K562 (cell line): ENCODE measurements around the gene CAMK1D. TPM values are rescaled to one million over a fixed set of nuclear protein-coding genes. Genes with fewer than 3 reads are reported as not detected.

ENCODE experiments used
- ATAC-seq: fragments of 200-7000 bp; cut with Tn5 transposase; 3 replicates; pipeline ENCODE4 v1.9.1; 2020; ENCODE audit warnings: moderate library complexity
- BruUV-seq: library from RNA; stranded (reverse); fragments of 400-500 nt; replicated peaks from 2 replicates; lab custom pipeline; 2021; lab: Mats Ljungman, UMichigan
- CTCF ChIA-PET: fragments of 300-600 bp; formaldehyde crosslinking; extraction: SDS; loops from one replicate; lab custom pipeline; 2021; ENCODE audit warnings: low intra/inter-chr PET ratio; lab: Yijun Ruan, JAX
- POLR2A ChIA-PET: fragments of 300-600, 350-650 bp; sonication (Branson Sonifier 250); formaldehyde crosslinking; extraction: SDS; loops from one replicate; lab custom pipeline; 2021; ENCODE audit warnings: antibody characterized with exemption, inconsistent platforms; lab: Yijun Ruan, JAX
- DNase-seq, 4 experiments: peaks; one replicate each; pipeline versions ENCODE4 v3.0.0 to v3.0.0-alpha.2; 2011 to 2018; ENCODE audit warnings: low spot score in 3 of 4, mixed read lengths in 3 of 4; ENCODE audit errors: extremely low read depth in 1 of 4
- FAIRE-seq: peaks from 2 replicates; lab custom pipeline; 2011; peaks lifted over from hg19 to GRCh38; lab: Jason Lieb, UNC
- H2AFZ ChIP-seq: 2 replicates; pipeline ENCODE4 v1.6.0; 2011; ENCODE audit warnings: low read depth, low read length, control low read depth, inconsistent platforms
- H3K27ac ChIP-seq: fragments of 200-600 bp; 3 replicates; pipeline ENCODE4 v1.8.0; 2011; ENCODE audit warnings: low read depth, mild to moderate bottlenecking, control low read depth, inconsistent platforms, low read length, moderate library complexity, mixed read lengths; ENCODE audit errors: extremely low read depth
- H3K27me3 ChIP-seq, 2 experiments: fragments of 300-600 bp in 1 of 2; 2 replicates in 1 of 2; 3 replicates in 1 of 2; pipeline versions ENCODE4 v1.6.0 to v1.8.0; 2011; ENCODE audit warnings: inconsistent platforms in 2 of 2, low read length in 2 of 2, mild to moderate bottlenecking in 1 of 2, mixed read lengths in 1 of 2, moderate library complexity in 1 of 2; ENCODE audit not compliant: control insufficient read depth in 2 of 2, insufficient read depth in 2 of 2
- H3K36me3 ChIP-seq: fragments of 300-600 bp; 3 replicates; pipeline ENCODE4 v1.8.0; 2011; ENCODE audit warnings: mild to moderate bottlenecking, low read length, inconsistent platforms; ENCODE audit not compliant: control insufficient read depth, insufficient read depth
- H3K4me1 ChIP-seq, 2 experiments: fragments of 200-600 bp in 1 of 2; replicated peaks in 1 of 2; 2 replicates in 1 of 2; 3 replicates in 1 of 2; pipeline versions ENCODE4 v1.5.1 to v1.8.0; 2011; ENCODE audit warnings: inconsistent platforms in 2 of 2, low read length in 2 of 2, mild to moderate bottlenecking in 1 of 2, mixed read lengths in 1 of 2, moderate library complexity in 1 of 2; ENCODE audit not compliant: control insufficient read depth in 2 of 2, insufficient read depth in 2 of 2
- H3K4me2 ChIP-seq: 2 replicates; pipeline ENCODE4 v1.6.1; 2011; ENCODE audit warnings: low read length, control low read depth, inconsistent platforms, mixed read lengths; ENCODE audit not compliant: insufficient read depth
- H3K4me3 ChIP-seq: fragments of 200-600 bp; sonication (generic), shearing (Covaris generic); 2 replicates; pipeline ENCODE4 v1.5.1; 2016; ENCODE audit warnings: control low read depth, inconsistent platforms
- H3K79me2 ChIP-seq: fragments of 200-600 bp; 3 replicates; pipeline ENCODE4 v1.8.0; 2011; ENCODE audit warnings: low read length, inconsistent platforms; ENCODE audit not compliant: control insufficient read depth, insufficient read depth
- H3K9ac ChIP-seq, 2 experiments: 2 replicates each; pipeline versions ENCODE4 v1.6.0 to v1.6.1; 2011; ENCODE audit warnings: low read depth in 2 of 2, low read length in 2 of 2, control low read depth in 1 of 2, inconsistent platforms in 1 of 2, mild to moderate bottlenecking in 1 of 2, mixed read lengths in 1 of 2; ENCODE audit not compliant: insufficient read depth in 1 of 2
- H3K9me1 ChIP-seq: one replicate; pipeline ENCODE4 v1.6.0; 2011; ENCODE audit warnings: inconsistent platforms, mild to moderate bottlenecking, low read length, moderate library complexity; ENCODE audit not compliant: control insufficient read depth, insufficient read depth
- H3K9me3 ChIP-seq: replicated peaks from 2 replicates; pipeline ENCODE4 v1.5.1; 2011; ENCODE audit warnings: low read depth, low read length, inconsistent platforms; ENCODE audit not compliant: control insufficient read depth, insufficient read depth
- H4K20me1 ChIP-seq: replicated peaks from 2 replicates; pipeline ENCODE4 v1.6.1; 2011; ENCODE audit warnings: low read length, inconsistent platforms, mixed read lengths; ENCODE audit not compliant: control insufficient read depth, insufficient read depth
- ELF1 ChIP-seq: fragments of 200-800 bp; sonication (Bioruptor generic); IDR thresholded peaks from 2 replicates; pipeline ENCODE4 v1.6.1; 2016; ENCODE audit warnings: missing genetic modification characterization, missing compliant biosample characterization
- HBP1 ChIP-seq: fragments of 450-650 bp; formaldehyde crosslinking; IDR thresholded peaks from 2 replicates; pipeline ENCODE4 v1.4.0; 2022; ENCODE audit warnings: missing genetic modification characterization
- HCFC1 ChIP-seq: IDR thresholded peaks from 2 replicates; pipeline ENCODE4 v1.6.1; 2012; ENCODE audit warnings: low read depth, low read length, improper control_type of control experiment
- JUN ChIP-seq, 2 experiments: sonication (generic) in 1 of 2; formaldehyde crosslinking in 1 of 2; IDR thresholded peaks; 2 replicates each; pipeline versions ENCODE4 v1.6.1 to v1.8.0; 2012 to 2022; ENCODE audit warnings: borderline replicate concordance in 2 of 2, mild to moderate bottlenecking in 2 of 2, improper control_type of control experiment in 1 of 2, low read depth in 1 of 2, low read length in 1 of 2, missing genetic modification reagents in 1 of 2
- JUND ChIP-seq, 2 experiments: IDR thresholded peaks; 2 replicates in 1 of 2; 3 replicates in 1 of 2; pipeline ENCODE4 v1.6.1; 2011; ENCODE audit warnings: borderline replicate concordance in 2 of 2, low read depth in 2 of 2, low read length in 2 of 2, improper control_type of control experiment in 1 of 2, missing biosample characterization in 1 of 2, missing genetic modification characterization in 1 of 2, missing genetic modification reagents in 1 of 2
- MEIS2 ChIP-seq: fragments of 450-650 bp; IDR thresholded peaks from 2 replicates; pipeline ENCODE4 v1.6.1; 2014; ENCODE audit warnings: mild to moderate bottlenecking; ENCODE audit not compliant: partially characterized antibody
- RBBP5 ChIP-seq: fragments of 200-600 bp; sonication (generic); IDR thresholded peaks from 2 replicates; pipeline ENCODE4 v1.6.1; 2012; ENCODE audit warnings: borderline replicate concordance, mild to moderate bottlenecking, low read length, control low read depth, inconsistent platforms; ENCODE audit not compliant: insufficient read depth, poor library complexity, severe bottlenecking
- TAF15 ChIP-seq: fragments of 200-400 bp; formaldehyde crosslinking; IDR thresholded peaks from 2 replicates; pipeline ENCODE4 v1.6.1; 2017; ENCODE audit warnings: mild to moderate bottlenecking, low read depth, low read length, moderate library complexity
- ZBTB40 ChIP-seq, 2 experiments: fragments of 450-650 bp in 1 of 2; sonication (generic) in 1 of 2; formaldehyde crosslinking in 1 of 2; IDR thresholded peaks; 2 replicates each; pipeline versions ENCODE4 v1.7.1 to v1.9.0; 2016 to 2022; ENCODE audit warnings: inconsistent platforms in 1 of 2, mild to moderate bottlenecking in 1 of 2, missing genetic modification reagents in 1 of 2
- ZKSCAN1 ChIP-seq: fragments of 150-350 bp; IDR thresholded peaks from 2 replicates; pipeline ENCODE4 v1.6.1; 2016; ENCODE audit warnings: low read depth, low read length
- WGBS: fragments of 100-300 bp; shearing (Covaris generic); methylation state at CpG from one replicate; pipeline ENCODE4 v1.1.6; 2016; ENCODE audit warnings: low coverage, mixed read lengths; ENCODE audit not compliant: insufficient coverage; ENCODE audit errors: missing lambda C conversion rate; 5-methylcytosine and 5-hydroxymethylcytosine counted together
- in situ Hi-C: fragments of 300-500 bp; cut with MboI; formaldehyde crosslinking; loops from 4 replicates; pipeline ENCODE4 v1.15.0; 2018; ENCODE audit warnings: inconsistent platforms, mixed read lengths
- intact Hi-C: fragments of 100-400 bp; cut with micrococcal nuclease; formaldehyde crosslinking; loops from 2 replicates; pipeline ENCODE4 v1.14.2; 2022
- polyA plus RNA-seq, 8 experiments: library from polyadenylated mRNA; depleted of rRNA in 4 of 8; stranded (reverse) in 5 of 8; unstranded in 3 of 8; fragments of >200 nt; fragmentation: Nextera tagmentation in 2 of 8; fragmentation: Illumina TruSeq in 1 of 8; extraction: Ambion mirVana in 2 of 8; extraction: Trizol in 1 of 8; gene quantifications; 2 replicates each; pipeline versions ENCODE4 v1.2.1 to v1.2.3, GENCODE V29; 2011 to 2014; ENCODE audit warnings: inconsistent platforms in 1 of 8, missing spikeins in 1 of 8
- total RNA-seq, 7 experiments: library from RNA; depleted of rRNA in 6 of 7; stranded (reverse); fragments of >200 nt in 6 of 7; fragmentation: Illumina TruSeq in 2 of 7; extraction: Trizol in 2 of 7; gene quantifications; 2 replicates each; pipeline versions ENCODE4 v1.2.1 to v1.2.3, GENCODE V29; 2011 to 2021; ENCODE audit warnings: low replicate concordance in 1 of 7

The CAMK1D gene
- total and polyA plus RNA-seq, 9 of the 15 experiments (the other 6 are each of a cell fraction or from before 2014, with no cell fraction given) = 0.12 to 0.24 (median 0.20) TPM; not detected in 5

GRCh38 chr10:12700557-12700874 lies 351.2 kb downstream of the CAMK1D start:
- intact Hi-C loops = no loop called here
- H3K27ac ChIP-seq = no peak overlapping the region
- peaks cover 22 to 26% of the 10 kb centered on the region in 2 experiments; a peak in 4 of 5 replicates for H3K27me3 ChIP-seq
- H3K4me1 ChIP-seq = no peaks in the 10 kb centered on the region
- H3K4me3 ChIP-seq = no peak overlapping the region
- no peak overlapping the region for H3K9ac ChIP-seq
- H4K20me1 ChIP-seq = no peaks in the 10 kb centered on the region; the same call in 1 of the 2 replicates
- no peaks in the 10 kb centered on the region for H3K36me3 ChIP-seq
- no peak overlapping the region for H2AFZ ChIP-seq
- WGBS = 2% methylated on average over 3 of the region's 3 CpGs
- ChIA-PET POLR2A (no interaction called here), CTCF (no interaction called here)
- H3K4me2 ChIP-seq = no peak overlapping the region
- DNase-seq = no peak
- no peaks in the 10 kb centered on the region for H3K9me3 ChIP-seq
- no peak for ATAC-seq
- BruUV-seq = no TSS peak
- in situ Hi-C loops = loop anchor here (25.0 kb wide), 1 partner anchor 913 kb away; no protein-coding TSS in a partner anchor
- peaks cover 2% of the 10 kb centered on the region for H3K9me1 ChIP-seq
- no peaks in the 10 kb centered on the region for H3K79me2 ChIP-seq
- FAIRE-seq = no peak
- TF ChIP-seq MEIS2 (no peak), TAF15 (no peak), ZBTB40 (IDR thresholded peaks at IDR 0.05) (no peak), ZBTB40 (CRISPR knock-in tag; IDR thresholded peaks at IDR 0.05) (no peak), RBBP5 (no peak), HCFC1 (no peak), JUND (IDR thresholded peaks at IDR 0.05; ENCODE audit: borderline replicate concordance, low read depth, low read length) (no peak), JUND (tag; IDR thresholded peaks at IDR 0.05; ENCODE audit: borderline replicate concordance, low read depth, low read length) (no peak), JUN (IDR thresholded peaks at IDR 0.05; ENCODE audit: borderline replicate concordance, low read depth, low read length) (no peak), JUN (CRISPR knock-in tag; IDR thresholded peaks at IDR 0.05; ENCODE audit: borderline replicate concordance) (no peak), ZKSCAN1 (no peak), ELF1 (no peak), HBP1 (CRISPR knock-in tag) (no peak)
